Lower leg skin (tissue), 4 donors: ENCODE results near the gene VEGFD. TPM values are rescaled to one million over a fixed set of nuclear protein-coding genes. Genes with fewer than 3 reads are reported as not detected.

Experiments
- DNase-seq, 2 donors: peaks; one replicate each; pipeline ENCODE4 v3.0.0-alpha.2; 2019; ENCODE audit warnings: low spot score in 2 of 2
- H3K4me3 ChIP-seq: fragments of 200-600 bp; sonication (generic); 2 replicates; pipeline ENCODE4 v1.5.1; 2017; ENCODE audit warnings: mild to moderate bottlenecking, low read depth; ENCODE audit not compliant: poor library complexity, severe bottlenecking
- CTCF ChIP-seq, 3 donors: fragments of 450-650 bp; IDR thresholded peaks; one replicate each; pipeline ENCODE4 v1.5.1; 2016; ENCODE audit warnings: antibody characterized with exemption in 3 of 3, mild to moderate bottlenecking in 3 of 3, moderate library complexity in 2 of 3
- POLR2A ChIP-seq, 2 donors: fragments of 450-650 bp; IDR thresholded peaks; one replicate each; pipeline ENCODE4 v1.6.1; 2016 to 2017; ENCODE audit warnings: antibody characterized with exemption in 2 of 2, mild to moderate bottlenecking in 1 of 2, moderate library complexity in 1 of 2
- WGBS, 2 donors: methylation state at CpG; one replicate each; pipeline ENCODE4 v1.1.5; 2018; 5-methylcytosine and 5-hydroxymethylcytosine counted together
- intact Hi-C: fragments of 100-400 bp; cut with DNase I; formaldehyde crosslinking; loops from one replicate; pipeline ENCODE4 v1.15.0; 2023; ENCODE audit warnings: low total_unique reads
- total RNA-seq, 4 donors: library from RNA; depleted of rRNA; stranded (reverse); fragments of >200 nt; gene quantifications; one replicate each; pipeline ENCODE4 v1.1.0, GENCODE V29; 2016

VEGFD gene
- total RNA-seq, 4 donors from 2014 or later: 1.5 to 1.8 TPM; not detected in 2

GRCh38 chrX:15359701-15360100 is 24.5 kb downstream of the VEGFD start:
- TF ChIP-seq POLR2A (IDR thresholded peaks at IDR 0.05): no peak
- no peak for TF ChIP-seq CTCF (IDR thresholded peaks at IDR 0.05)
- H3K4me3 ChIP-seq: no peak overlapping the region
- WGBS, 2 donors: 62 to 63% methylated on average over 2 of the region's 2 CpGs
- intact Hi-C loops: no loop called here
- DNase-seq: no peak

- 78 to 85% methylated on average over 2 of the region's 2 CpGs for WGBS, 2 donors
- TF ChIP-seq POLR2A (IDR thresholded peaks at IDR 0.05) (no peak), CTCF (IDR thresholded peaks at IDR 0.05) (no peak)
- no peak overlapping the region for H3K4me3 ChIP-seq
- intact Hi-C loops: no loop called here
- no peak for DNase-seq
Observed at GRCh38 chrX:15358533-15358932, 25.7 kb downstream of the VEGFD start.

- H3K4me3 ChIP-seq: no peak overlapping the region
- 21 to 38% methylated on average over 1 of the region's 1 CpG for WGBS, 2 donors
- DNase-seq: no peak
- no peak for TF ChIP-seq POLR2A (IDR thresholded peaks at IDR 0.05)
- TF ChIP-seq CTCF (IDR thresholded peaks at IDR 0.05): no peak
- intact Hi-C loops: no loop called here
Observed at GRCh38 chrX:15356444-15356843, 27.8 kb downstream of the VEGFD start.

- intact Hi-C loops: no loop called here
- no peak overlapping the region for H3K4me3 ChIP-seq
- WGBS, 2 donors: 57 to 67% methylated on average over 8 of the region's 8 CpGs
- no peak for DNase-seq
- TF ChIP-seq POLR2A (IDR thresholded peaks at IDR 0.05) (no peak), CTCF (IDR thresholded peaks at IDR 0.05) (no peak)
Observed at GRCh38 chrX:15350329-15350996, 33.8 kb downstream of the VEGFD start.

GRCh38 chrX:15349046-15349445 is 35.2 kb downstream of the VEGFD start:
- intact Hi-C loops: no loop called here
- DNase-seq: peak in 1 of 2 donors; percentile 22

More at GRCh38 chrX:15349046-15349445, 35.2 kb downstream of the VEGFD start:
- TF ChIP-seq POLR2A (IDR thresholded peaks at IDR 0.05): no peak
- TF ChIP-seq CTCF (IDR thresholded peaks at IDR 0.05): no peak
- 21 to 24% methylated on average over 2 of the region's 2 CpGs for WGBS, 2 donors
- H3K4me3 ChIP-seq: no peak overlapping the region
